ENCODE data around the gene PAK2.
"Not testable (repeated sequence)": the region's sequence is repeated elsewhere in the genome, so short reads cannot be mapped to it uniquely, and the experiment has no call there.

Gene PAK2

GRCh38 chr3:196790636-196791035 is 51.0 kb downstream of the PAK2 start:
- DNase-seq: no peak

GRCh38 chr3:196792771-196793170 is 53.1 kb downstream of the PAK2 start:
- DNase-seq: peak; percentile 81

- peak; percentile 99 for DNase-seq
These were observed 53.6 kb downstream of the PAK2 start for GRCh38 chr3:196793246-196793645.

GRCh38 chr3:196794467-196794866 is 54.8 kb downstream of the PAK2 start:
- no peak for DNase-seq

- peak; percentile 33 for DNase-seq
These were observed 56.7 kb downstream of the PAK2 start for GRCh38 chr3:196796317-196796716.

- DNase-seq: no peak
These were observed 61.2 kb downstream of the PAK2 start for GRCh38 chr3:196800742-196801434.

GRCh38 chr3:196803891-196804468 is 64.3 kb downstream of the PAK2 start:
- DNase-seq: no peak

- no peak for DNase-seq
These were observed 65.1 kb downstream of the PAK2 start for GRCh38 chr3:196804773-196805172.

GRCh38 chr3:196810963-196811581 is 71.4 kb downstream of the PAK2 start:
- no peak for DNase-seq

- DNase-seq: no peak
These were observed 73.2 kb downstream of the PAK2 start for GRCh38 chr3:196812853-196813252.

GRCh38 chr3:196813903-196814302 is 74.2 kb downstream of the PAK2 start:
- DNase-seq: no peak

GRCh38 chr3:196821806-196822355 is 82.2 kb downstream of the PAK2 start:
- DNase-seq: no peak

GRCh38 chr3:196829651-196830050 is 90.0 kb downstream of the PAK2 start:
- DNase-seq: not testable (repeated sequence)

- no peak for DNase-seq
These were observed 95.4 kb downstream of the PAK2 start for GRCh38 chr3:196835086-196835485.

GRCh38 chr3:196836626-196837025 is 97.0 kb downstream of the PAK2 start:
- DNase-seq: not testable (repeated sequence)

- peak; percentile 11 for DNase-seq
These were observed 98.3 kb downstream of the PAK2 start for GRCh38 chr3:196837819-196838420.

- not testable (repeated sequence) for DNase-seq
These were observed 99.7 kb downstream of the PAK2 start for GRCh38 chr3:196839351-196839750.

GRCh38 chr3:196842567-196843434 is 103.1 kb downstream of the PAK2 start:
- no peak for DNase-seq

- DNase-seq: no peak
These were observed 103.9 kb downstream of the PAK2 start for GRCh38 chr3:196843435-196844110.

- not testable (repeated sequence) for DNase-seq
These were observed 104.9 kb downstream of the PAK2 start for GRCh38 chr3:196844235-196845219.

GRCh38 chr3:196848375-196848774 is 108.7 kb downstream of the PAK2 start:
- DNase-seq: not testable (repeated sequence)
